Stimulated activated CD4-positive, alpha-beta T cell treated with anti-CD3 and anti-CD28 coated beads, Interleukin-4, amount 100 ng/mL, for 4 hours (primary cell): ENCODE results near the gene SBF1.

ENCODE experiments used
- DNase-seq, 2 experiments: peaks; one replicate each; pipeline ENCODE4 v3.0.0-alpha.2; 2020

SBF1 gene

GRCh38 chr22:50483977-50484853, 9.4 kb upstream of the SBF1 start:
- DNase-seq, result no peak

GRCh38 chr22:50483556-50483955, 8.7 kb upstream of the SBF1 start:
- no peak for DNase-seq

GRCh38 chr22:50483106-50483505, 8.3 kb upstream of the SBF1 start:
- no peak for DNase-seq

- DNase-seq, result no peak
These were observed 7.6 kb upstream of the SBF1 start for GRCh38 chr22:50482107-50483074.

GRCh38 chr22:50481440-50482106, 6.7 kb upstream of the SBF1 start, which contains the start of gene ADM2:
Gene ADM2 (plus strand): TSS chr22:50481543. CDS start chr22:50481848, 305 bp downstream.
- DNase-seq, result peak; percentile 60 to 72

GRCh38 chr22:50481045-50481439, 6.2 kb upstream of the SBF1 start:
- DNase-seq, result no peak

GRCh38 chr22:50479721-50480120, 4.9 kb upstream of the SBF1 start:
- no peak for DNase-seq

- no peak for DNase-seq
These were observed 3.1 kb upstream of the SBF1 start for GRCh38 chr22:50477923-50478322.

GRCh38 chr22:50476868-50477267, 2.0 kb upstream of the SBF1 start:
- no peak for DNase-seq

- DNase-seq, result no peak
These were observed 792 bp upstream of the SBF1 start for GRCh38 chr22:50475652-50476002.

GRCh38 chr22:50473855-50474671, 772 bp downstream of the SBF1 start:
- DNase-seq, result peak; percentile 20 to 32

- peak in 1 of 2 experiments; percentile 40 for DNase-seq
These were observed 1.7 kb downstream of the SBF1 start for GRCh38 chr22:50473088-50473487.

- DNase-seq, result no peak
These were observed 2.9 kb downstream of the SBF1 start for GRCh38 chr22:50471962-50472361.

GRCh38 chr22:50471197-50471847, 3.5 kb downstream of the SBF1 start:
- no peak for DNase-seq

- DNase-seq, result no peak
These were observed 4.3 kb downstream of the SBF1 start for GRCh38 chr22:50470491-50470890.

GRCh38 chr22:50469377-50470305, 5.2 kb downstream of the SBF1 start:
- peak; percentile 88 to 96 for DNase-seq

- no peak for DNase-seq
These were observed 6.2 kb downstream of the SBF1 start for GRCh38 chr22:50468626-50469025.

- no peak for DNase-seq
These were observed 6.9 kb downstream of the SBF1 start for GRCh38 chr22:50467773-50468440.

- no peak for DNase-seq
These were observed 7.5 kb downstream of the SBF1 start for GRCh38 chr22:50467341-50467740.
